ENCODE measurements around the gene LGR4. TPM values are rescaled to one million over a fixed set of nuclear protein-coding genes. Genes with fewer than 3 reads are reported as not detected.
A peak's percentile ranks its signal among the peaks of the same experiment; 100 is the strongest.

LGR4 gene
- total RNA-seq, 3 donors from 2014 or later, result 81.9 to 185 (median 104) TPM

DNA sequence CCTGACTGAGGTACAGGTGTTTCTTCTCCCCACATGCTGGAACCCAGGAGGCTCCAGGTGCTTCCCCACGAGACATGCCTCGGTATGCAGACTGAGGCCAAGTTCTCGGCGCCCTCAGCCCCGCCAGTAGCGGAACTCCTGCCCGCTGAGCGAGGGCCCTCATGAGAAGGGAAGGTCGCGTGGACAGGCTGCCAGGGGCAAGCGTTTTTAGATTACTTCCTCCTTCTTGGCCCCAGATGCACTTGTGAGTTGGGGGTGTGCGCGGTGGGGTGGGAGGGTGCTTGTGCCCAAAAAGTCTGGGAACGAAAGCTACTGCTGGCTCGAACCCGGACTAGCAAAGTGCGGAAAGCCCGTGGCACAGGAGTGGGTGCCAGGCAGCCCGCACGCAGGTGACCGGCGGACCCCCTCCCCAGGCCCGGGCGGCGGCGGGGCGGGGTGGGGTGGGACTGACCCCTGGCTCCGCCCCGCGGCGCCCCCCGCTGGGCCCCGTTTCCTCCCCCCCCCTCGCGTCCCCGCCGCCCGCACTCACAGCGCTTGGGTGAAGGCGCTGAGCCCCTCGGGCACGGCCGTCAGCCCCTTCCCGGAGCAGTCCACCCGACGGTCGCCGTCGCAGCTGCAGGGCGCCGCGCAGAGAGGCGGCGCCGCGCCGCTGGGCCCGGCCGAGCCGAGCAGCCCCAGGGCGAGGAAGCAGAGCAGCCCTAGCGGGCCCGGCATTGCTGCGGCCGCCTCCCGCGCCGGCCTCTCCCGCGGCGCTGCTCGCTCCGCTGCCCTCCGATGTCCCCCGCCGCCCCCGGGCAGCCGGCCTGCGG is 797 bp downstream of the LGR4 start:
- DNase-seq (peak; percentile 46 to 69 (median 68)), ATAC-seq (peak; percentile 35)
- H3K4me3 ChIP-seq, result peak overlapping the region; percentile 94
- H3K9me3 ChIP-seq, result no peaks in the 10 kb centered on the region
- H3K36me3 ChIP-seq (ENCODE audit: low read depth), result no peaks in the 10 kb centered on the region
- TF ChIP-seq, protein P1, sequence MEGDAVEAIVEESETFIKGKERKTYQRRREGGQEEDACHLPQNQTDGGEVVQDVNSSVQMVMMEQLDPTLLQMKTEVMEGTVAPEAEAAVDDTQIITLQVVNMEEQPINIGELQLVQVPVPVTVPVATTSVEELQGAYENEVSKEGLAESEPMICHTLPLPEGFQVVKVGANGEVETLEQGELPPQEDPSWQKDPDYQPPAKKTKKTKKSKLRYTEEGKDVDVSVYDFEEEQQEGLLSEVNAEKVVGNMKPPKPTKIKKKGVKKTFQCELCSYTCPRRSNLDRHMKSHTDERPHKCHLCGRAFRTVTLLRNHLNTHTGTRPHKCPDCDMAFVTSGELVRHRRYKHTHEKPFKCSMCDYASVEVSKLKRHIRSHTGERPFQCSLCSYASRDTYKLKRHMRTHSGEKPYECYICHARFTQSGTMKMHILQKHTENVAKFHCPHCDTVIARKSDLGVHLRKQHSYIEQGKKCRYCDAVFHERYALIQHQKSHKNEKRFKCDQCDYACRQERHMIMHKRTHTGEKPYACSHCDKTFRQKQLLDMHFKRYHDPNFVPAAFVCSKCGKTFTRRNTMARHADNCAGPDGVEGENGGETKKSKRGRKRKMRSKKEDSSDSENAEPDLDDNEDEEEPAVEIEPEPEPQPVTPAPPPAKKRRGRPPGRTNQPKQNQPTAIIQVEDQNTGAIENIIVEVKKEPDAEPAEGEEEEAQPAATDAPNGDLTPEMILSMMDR (IDR thresholded peaks at IDR 0.05), result no peak
- intact Hi-C loops (cut with DNase I, micrococcal nuclease), result loop anchor here in 1 of 2 donors (5.0 kb wide), 1 partner anchor 284 kb away; no protein-coding TSS in a partner anchor
- peaks cover 7% of the 10 kb centered on the region for H3K4me1 ChIP-seq (ENCODE audit: low read depth)

- TF ChIP-seq, protein P1 (IDR thresholded peaks at IDR 0.05), result no peak
- peaks cover 7% of the 10 kb centered on the region for H3K4me1 ChIP-seq (ENCODE audit: low read depth)
- DNase-seq, result peak in 2 of 3 donors; percentile 36 to 46
- H3K9me3 ChIP-seq, result no peaks in the 10 kb centered on the region
- no peaks in the 10 kb centered on the region for H3K36me3 ChIP-seq (ENCODE audit: low read depth)
- H3K4me3 ChIP-seq, result peak overlapping the region; percentile 94
- no peak for ATAC-seq
- intact Hi-C loops (cut with DNase I, micrococcal nuclease), result loop anchor here in 1 of 2 donors (5.0 kb wide), 1 partner anchor 284 kb away; no protein-coding TSS in a partner anchor
Observed at GRCh38 chr11:27470826-27471588, 1.6 kb downstream of the LGR4 start.

DNA sequence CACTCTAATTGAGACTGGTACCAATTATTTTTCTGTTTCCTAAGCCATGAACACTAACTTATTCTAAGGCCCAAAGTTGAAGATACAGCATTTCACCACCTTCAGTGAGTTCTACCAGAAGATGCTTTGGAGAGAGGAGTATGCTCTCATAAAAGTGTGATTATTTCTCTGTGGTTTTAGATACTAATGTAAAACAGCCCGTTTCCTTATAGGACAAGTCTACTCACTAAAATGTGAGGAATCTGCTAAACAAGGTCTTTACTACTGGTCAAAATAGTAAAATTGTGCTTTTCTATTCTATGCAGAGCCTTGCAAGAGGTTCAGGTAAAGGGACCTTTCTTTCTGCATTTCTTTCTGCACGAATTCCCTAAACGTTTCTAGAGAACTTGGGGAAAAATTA is 2.4 kb downstream of the LGR4 start:
- H3K36me3 ChIP-seq (ENCODE audit: low read depth), result no peaks in the 10 kb centered on the region
- H3K9me3 ChIP-seq, result no peaks in the 10 kb centered on the region
- intact Hi-C loops (cut with DNase I, micrococcal nuclease), result loop anchor here in 1 of 2 donors (5.0 kb wide), 1 partner anchor 283 kb away; no protein-coding TSS in a partner anchor
- peaks cover 15% of the 10 kb centered on the region for H3K4me1 ChIP-seq (ENCODE audit: low read depth)
- no peak for DNase-seq
- H3K4me3 ChIP-seq, result no peak overlapping the region
- TF ChIP-seq, protein P1 (IDR thresholded peaks at IDR 0.05), result no peak
- ATAC-seq, result no peak

DNA sequence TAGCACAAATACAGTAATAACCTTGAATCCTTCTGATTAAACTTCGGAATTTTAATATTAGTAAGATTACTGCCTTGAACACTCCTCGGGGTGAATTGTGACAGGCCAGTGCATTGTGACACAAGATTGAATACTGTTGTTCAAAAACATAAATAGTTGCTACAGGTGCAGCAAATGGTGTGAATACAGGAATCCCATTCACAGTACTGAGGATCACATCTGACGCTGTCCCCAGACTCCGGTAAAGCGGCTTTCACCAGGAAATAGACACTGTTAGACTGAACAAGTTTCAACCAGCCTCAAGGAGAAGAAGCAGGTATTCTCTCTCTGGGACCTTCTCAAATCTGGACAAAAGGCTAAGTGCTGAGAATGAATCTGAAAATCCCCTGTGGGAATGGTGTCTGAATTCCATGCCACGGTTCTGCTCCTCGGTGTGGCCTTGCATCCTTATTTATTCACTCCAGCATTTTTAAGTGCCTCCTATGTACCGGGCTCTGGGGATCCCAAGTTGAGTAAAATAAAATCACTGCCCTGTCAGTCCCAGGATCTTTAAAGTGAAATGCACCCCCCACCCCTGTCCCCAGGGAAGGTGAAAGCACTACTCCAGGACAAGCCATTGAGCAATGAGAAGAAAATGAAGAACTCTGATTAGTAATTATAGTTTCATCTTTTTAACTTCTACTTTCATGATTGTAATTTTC is 3.4 kb downstream of the LGR4 start:
- ATAC-seq (no peak), DNase-seq (peak in 1 of 3 donors; percentile 36)

More for the DNA sequence above, 3.4 kb downstream of the LGR4 start:
- intact Hi-C loops (cut with DNase I, micrococcal nuclease), result loop anchor here in 1 of 2 donors (5.0 kb wide), 2 partner anchors 67 to 82 kb away; no protein-coding TSS in a partner anchor
- TF ChIP-seq, protein P1 (IDR thresholded peaks at IDR 0.05), result no peak
- Histone ChIP-seq H3K4me3 (no peak overlapping the region), H3K9me3 (no peaks in the 10 kb centered on the region), H3K36me3 (ENCODE audit: low read depth) (no peaks in the 10 kb centered on the region), H3K4me1 (ENCODE audit: low read depth) (peaks cover 16% of the 10 kb centered on the region)

Measured in mucosa of descending colon (tissue), 3 donors.